LNCAP (cell line): ENCODE measurements around the gene TOR1AIP2.

ENCODE experiments used
- TF ChIP-seq, protein P1 (sequence below): fragments of 450-650 bp; IDR thresholded peaks from 2 replicates; pipeline ENCODE4 v1.5.1; 2017; ENCODE audit warnings: mild to moderate bottlenecking

TOR1AIP2 gene

DNA sequence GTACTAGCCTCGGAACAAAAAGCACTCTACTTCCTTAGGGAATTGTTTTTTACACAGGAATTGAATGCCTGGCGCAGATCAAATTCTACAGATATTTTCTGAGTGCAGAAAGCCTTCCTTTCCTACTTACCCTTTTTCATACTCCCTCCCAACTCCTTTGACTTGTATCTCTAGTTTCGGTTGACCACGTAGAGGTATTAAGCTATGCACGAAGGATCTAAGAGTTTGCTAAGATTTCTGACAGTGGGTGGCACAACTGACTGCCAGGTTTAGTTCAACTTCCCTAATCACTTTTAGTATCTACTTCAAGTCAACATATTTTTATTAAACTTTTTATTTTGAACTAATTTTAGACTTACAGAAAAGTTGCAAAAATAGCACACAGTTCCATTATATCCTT, 5.0 kb downstream of the TOR1AIP2 start:
- TF ChIP-seq, protein P1, sequence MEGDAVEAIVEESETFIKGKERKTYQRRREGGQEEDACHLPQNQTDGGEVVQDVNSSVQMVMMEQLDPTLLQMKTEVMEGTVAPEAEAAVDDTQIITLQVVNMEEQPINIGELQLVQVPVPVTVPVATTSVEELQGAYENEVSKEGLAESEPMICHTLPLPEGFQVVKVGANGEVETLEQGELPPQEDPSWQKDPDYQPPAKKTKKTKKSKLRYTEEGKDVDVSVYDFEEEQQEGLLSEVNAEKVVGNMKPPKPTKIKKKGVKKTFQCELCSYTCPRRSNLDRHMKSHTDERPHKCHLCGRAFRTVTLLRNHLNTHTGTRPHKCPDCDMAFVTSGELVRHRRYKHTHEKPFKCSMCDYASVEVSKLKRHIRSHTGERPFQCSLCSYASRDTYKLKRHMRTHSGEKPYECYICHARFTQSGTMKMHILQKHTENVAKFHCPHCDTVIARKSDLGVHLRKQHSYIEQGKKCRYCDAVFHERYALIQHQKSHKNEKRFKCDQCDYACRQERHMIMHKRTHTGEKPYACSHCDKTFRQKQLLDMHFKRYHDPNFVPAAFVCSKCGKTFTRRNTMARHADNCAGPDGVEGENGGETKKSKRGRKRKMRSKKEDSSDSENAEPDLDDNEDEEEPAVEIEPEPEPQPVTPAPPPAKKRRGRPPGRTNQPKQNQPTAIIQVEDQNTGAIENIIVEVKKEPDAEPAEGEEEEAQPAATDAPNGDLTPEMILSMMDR = no peak

DNA sequence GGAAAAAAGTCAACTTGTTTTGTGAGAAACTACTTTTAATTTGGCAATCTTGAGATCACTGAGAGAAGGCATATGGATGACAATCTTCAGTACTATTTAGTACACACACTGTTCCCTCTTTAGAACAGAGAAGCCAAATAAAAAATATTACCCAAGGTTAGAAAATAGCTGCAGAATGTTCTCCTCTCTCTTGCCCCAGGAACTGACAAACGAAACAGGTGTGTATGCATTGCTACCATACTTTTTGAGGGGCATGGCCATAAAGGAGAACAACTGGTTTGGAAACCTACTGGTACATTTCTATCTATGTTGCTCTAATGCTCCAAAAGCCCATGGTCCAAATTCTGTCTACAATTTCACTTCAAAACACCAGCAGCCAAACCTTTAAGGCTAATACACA, 5.7 kb downstream of the TOR1AIP2 start:
- TF ChIP-seq, protein P1 = no peak

DNA sequence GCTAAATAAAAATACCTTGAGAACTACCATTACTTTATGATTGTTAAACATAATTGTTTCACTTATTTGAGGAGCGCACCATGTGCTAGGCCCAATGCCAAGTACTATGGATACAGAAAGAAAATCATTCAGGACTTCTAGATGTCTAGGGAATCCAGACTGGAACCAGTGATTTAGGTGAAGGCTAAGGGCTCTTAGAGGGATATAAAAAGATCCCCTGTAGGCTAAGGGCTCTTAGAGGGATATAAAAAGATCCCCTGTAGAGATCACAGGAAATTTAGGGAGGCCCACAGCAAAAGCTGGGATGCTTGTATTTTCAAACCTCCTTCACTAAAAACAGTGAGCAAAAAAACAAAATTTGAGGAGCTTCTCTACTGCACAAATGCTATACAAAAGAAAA, 6.7 kb downstream of the TOR1AIP2 start:
- TF ChIP-seq, protein P1 = no peak

DNA sequence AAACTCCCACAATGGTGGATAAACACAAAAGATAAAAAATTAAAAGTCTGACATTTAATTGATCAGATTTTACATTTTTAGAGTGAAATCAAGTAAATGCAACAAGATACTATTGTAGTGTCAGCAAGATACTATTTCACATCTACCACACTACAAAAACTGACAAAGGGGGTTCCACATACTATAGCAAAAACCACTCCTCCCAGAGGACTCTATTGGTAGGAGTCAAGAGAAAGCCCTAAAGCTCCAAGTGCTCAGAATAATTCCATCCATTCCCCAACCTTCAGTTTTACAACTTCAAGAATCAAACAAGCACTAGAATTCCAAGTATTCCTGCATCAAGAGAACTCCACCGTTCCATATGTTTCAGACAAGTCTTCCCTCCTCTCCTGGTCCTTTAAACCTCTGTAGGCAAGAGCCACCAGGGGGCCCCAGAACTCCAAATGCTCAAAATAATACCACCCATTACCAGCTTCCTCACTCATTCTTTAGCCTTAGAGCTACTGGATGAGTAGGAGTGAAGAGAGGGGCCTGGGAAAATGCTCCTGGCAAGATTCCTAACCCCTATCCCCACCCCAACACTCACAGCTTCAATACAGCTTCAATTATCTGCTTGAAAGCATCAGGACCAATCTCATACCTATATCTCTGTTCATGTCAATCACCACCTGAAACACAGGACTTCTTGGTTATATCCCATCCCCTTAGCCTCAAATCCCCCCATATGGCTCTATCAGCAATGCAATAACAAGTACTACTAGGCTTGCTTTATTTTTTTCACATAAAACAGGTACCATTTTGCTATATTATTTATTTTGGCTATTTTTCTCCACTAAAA, 9.9 kb downstream of the TOR1AIP2 start:
- TF ChIP-seq, protein P1 = peak; percentile 84

DNA sequence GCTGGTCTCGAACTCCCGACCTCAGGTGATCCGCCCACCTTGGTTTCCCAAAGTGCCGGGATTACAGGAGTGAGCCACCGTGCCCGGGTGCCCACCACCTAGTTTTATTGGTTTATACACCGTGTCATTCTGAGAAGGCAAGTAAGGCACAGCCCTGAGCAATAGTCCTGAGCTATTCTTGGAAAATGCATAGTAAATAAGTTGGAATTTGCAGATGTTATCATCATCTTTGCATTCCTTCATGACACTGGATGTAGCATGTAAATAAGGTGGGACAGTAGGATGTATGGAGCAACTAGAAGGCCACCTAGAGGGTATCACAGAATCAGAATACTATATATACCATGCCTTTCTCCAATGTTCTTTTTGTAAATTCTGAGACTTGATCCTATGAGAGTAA, 11.0 kb downstream of the TOR1AIP2 start:
- TF ChIP-seq, protein P1 = no peak

DNA sequence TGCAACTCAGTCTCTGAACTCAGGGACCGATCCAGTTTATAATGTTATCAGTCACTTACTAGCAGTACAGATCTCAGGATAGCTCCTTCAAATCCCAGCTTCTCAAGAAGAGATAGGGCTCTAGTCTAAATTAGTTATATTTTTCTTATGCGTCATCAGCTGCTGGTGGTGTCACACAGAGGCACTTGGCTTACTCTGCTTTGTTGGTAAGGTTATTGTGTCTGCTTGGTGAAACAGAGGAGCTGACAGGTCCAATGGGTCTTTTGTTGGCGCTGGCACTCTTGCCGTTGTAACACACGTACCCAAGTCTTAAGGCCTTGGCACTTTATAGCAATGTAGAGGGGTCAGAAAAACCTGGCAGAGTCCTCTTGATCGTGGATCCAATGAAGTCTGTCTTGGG, 12.2 kb downstream of the TOR1AIP2 start:
- TF ChIP-seq, protein P1 = no peak

DNA sequence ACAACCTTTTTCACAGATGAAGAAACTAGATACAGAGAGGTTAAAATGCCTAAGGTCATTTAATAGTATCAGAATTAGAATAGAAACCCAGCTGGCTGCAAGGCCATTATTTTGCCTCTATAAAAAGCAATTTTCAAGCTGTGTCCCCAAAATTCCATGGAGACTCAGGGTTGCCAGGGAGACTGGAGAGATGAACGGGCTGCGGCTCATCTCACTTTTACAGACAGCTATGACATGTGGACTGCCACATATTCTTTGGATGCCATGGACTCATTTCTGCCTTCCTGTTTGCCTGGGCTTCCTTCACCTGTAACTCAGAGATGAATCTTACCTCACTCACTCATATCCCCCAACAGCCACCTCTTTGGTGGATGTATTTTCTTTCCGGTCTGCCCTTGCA, 17.0 kb downstream of the TOR1AIP2 start:
- TF ChIP-seq, protein P1 = no peak
